HG03159 (cell line): Measurements from ENCODE around the gene AAK1.

ENCODE experiments used
- ATAC-seq: cut with Tn5 transposase; IDR thresholded peaks from one replicate; pipeline ENCODE4 v1.9.1; 2021; ENCODE audit warnings: mild to moderate bottlenecking, moderate library complexity; ENCODE audit not compliant: unreplicated experiment

The AAK1 gene

GRCh38 chr2:69603146-69603743 lies 40.3 kb downstream of the AAK1 start:
- ATAC-seq: no peak

GRCh38 chr2:69601179-69601612 lies 42.3 kb downstream of the AAK1 start:
- ATAC-seq: no peak

- ATAC-seq: no peak
These were observed 43.1 kb downstream of the AAK1 start for GRCh38 chr2:69600425-69600824.

GRCh38 chr2:69597843-69598610 lies 45.5 kb downstream of the AAK1 start:
- no peak for ATAC-seq

- ATAC-seq: no peak
These were observed 46.4 kb downstream of the AAK1 start for GRCh38 chr2:69597105-69597504.

GRCh38 chr2:69594341-69594740 lies 49.2 kb downstream of the AAK1 start:
- ATAC-seq: no peak

DNA sequence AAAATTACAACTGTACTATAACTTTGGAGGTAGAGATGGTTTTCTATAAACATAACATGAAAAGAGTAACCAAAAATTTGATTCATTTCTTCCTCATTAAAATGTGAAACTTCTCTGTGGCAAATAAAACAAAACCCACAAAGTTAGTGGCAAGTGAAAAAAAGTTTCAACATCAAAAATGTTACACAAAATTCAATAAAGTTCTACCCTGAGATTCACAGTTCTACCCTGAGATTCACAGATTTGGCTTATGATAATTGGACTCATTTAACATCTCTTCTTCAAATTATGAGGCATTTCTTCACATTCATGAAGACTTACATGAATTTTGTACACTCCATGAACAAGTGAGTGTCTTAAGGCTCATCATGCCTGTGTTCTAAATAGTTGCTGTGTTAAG lies 51.0 kb downstream of the AAK1 start:
- ATAC-seq: no peak

DNA sequence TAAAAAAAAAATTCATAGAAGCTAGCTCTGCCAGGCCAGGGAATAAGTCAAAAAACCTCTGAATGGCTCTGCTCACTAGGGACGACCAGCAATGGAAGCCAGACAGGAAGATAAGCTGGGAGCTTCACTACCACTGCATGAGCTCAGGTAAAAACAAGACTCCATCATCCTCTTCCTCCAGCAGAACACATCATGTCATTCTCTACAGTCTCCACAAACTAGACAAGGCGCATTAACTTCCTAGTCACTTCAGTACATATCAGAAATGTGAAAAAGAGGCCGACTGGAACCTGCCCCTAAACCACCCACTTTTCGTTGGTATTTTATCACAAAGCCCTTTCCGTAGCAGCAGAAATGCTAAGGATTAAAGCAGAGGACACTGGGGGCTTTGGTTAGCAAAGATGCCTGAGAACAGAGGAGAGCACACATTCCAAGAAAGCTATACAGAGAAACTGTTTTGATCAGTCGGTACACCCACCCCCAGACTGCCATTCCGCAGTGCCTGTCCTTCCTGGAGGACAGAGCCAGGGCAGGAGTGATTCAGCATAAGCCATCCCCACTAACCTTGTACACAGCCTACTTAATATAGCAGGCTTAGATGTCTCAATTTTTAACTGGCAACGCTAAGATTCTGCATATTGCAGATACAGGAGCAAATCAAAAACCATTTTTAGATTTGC lies 53.4 kb downstream of the AAK1 start:
- ATAC-seq: no peak

GRCh38 chr2:69588945-69589344 lies 54.6 kb downstream of the AAK1 start:
- ATAC-seq: no peak

GRCh38 chr2:69588403-69588802 lies 55.1 kb downstream of the AAK1 start:
- no peak for ATAC-seq

GRCh38 chr2:69585855-69586555 lies 57.5 kb downstream of the AAK1 start:
- ATAC-seq: no peak

DNA sequence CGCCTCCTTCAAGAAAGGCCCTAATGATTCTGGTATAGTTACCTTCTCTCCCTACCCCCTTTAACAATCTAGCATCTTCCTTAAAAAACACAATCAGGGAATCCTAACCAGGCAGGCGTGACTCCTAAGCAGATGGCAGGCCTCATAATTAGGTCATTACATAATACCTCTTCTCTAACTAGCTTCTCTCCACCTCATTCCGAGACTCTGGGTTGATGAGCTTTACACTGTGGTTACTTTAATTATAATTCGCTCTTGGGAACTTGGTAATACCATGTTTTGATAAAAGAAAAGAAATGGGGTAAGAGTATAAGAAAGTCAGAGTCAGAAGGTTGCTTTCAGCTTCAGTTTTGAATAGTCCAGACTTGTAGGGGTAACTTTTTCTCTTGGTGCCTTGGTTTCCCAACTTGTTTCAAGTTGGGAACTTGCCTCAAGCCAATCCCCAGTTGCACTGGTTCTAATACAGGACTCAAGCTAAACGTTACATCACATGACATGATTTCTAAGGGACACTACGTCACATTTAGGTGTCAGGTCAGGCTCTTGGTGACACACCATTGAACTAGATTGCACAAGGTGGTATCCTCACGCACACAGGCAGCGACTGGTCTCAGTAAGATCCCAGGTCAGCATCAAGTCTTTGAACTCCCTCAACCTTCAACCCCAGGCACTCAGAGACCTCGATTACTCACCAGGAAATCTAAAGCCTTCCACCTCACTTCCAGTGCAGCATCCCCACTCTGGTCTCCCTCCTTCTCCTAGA lies 59.2 kb downstream of the AAK1 start:
- ATAC-seq: no peak

DNA sequence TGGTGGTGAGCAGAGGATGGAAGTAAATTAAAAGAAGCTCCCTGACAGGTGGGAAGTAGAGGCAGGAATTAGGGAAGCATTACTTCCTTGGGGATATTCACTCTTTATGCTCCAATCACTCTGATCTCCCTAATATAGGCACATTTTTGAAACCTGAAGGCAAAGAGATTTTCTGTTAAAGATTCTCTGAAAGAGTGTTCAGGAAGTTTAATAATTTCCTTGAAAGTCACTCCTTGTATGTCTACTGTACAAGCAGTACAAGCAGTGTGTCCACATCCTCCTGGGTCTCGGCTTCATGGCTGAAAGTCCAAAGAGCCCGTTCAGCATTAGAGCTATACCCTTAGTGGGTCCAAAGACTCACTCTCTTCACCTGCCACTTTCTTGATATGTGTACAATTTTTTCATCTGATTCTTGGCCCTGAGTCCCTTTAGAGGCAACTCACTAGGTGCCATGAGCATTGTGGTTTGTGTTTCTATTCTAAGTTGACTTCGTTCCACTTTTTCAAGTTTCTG lies 60.2 kb downstream of the AAK1 start:
- no peak for ATAC-seq

GRCh38 chr2:69582582-69583176 lies 60.9 kb downstream of the AAK1 start:
- no peak for ATAC-seq

GRCh38 chr2:69581774-69582581 lies 61.6 kb downstream of the AAK1 start:
- no peak for ATAC-seq

- no peak for ATAC-seq
These were observed 63.1 kb downstream of the AAK1 start for GRCh38 chr2:69580486-69580885.

DNA sequence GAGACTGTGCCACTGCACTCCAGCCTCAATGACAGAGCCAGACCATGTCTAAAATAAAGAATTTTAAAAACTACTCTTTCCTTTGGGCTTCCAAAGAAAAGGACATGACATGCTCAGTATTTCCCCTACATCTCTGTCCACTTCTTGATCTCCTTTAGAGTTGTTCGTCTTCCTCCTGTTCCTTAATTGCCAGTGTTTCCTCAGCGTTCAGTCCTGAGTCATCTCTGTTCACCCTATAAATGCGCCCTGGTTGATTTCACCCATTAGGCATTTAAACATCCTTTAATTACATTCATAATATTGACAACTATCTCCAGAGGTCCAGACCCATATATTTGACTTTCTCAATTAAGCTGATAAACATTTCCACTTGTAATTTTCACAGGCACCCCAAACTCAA lies 64.0 kb downstream of the AAK1 start:
- ATAC-seq: no peak

DNA sequence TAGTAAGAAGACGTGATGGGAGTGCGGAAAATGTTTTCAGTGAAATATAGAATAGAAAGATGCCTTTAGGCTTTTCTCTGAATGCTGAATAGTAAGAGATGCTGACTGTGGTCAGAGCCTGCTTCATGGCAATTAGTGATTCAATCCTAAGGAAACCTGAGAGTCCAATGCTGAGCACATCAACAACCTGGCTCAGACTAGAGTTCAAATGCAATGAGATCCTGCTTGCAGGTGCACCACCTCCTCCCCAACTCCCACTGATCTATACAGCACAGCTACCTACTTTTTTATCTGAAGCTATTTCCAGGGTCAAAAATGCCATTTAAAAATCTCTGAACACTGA lies 65.4 kb downstream of the AAK1 start:
- ATAC-seq: no peak

GRCh38 chr2:69577467-69578197 lies 65.9 kb downstream of the AAK1 start:
- ATAC-seq: no peak
